ENCODE results near the gene KCNAB2.

KCNAB2 gene

DNA sequence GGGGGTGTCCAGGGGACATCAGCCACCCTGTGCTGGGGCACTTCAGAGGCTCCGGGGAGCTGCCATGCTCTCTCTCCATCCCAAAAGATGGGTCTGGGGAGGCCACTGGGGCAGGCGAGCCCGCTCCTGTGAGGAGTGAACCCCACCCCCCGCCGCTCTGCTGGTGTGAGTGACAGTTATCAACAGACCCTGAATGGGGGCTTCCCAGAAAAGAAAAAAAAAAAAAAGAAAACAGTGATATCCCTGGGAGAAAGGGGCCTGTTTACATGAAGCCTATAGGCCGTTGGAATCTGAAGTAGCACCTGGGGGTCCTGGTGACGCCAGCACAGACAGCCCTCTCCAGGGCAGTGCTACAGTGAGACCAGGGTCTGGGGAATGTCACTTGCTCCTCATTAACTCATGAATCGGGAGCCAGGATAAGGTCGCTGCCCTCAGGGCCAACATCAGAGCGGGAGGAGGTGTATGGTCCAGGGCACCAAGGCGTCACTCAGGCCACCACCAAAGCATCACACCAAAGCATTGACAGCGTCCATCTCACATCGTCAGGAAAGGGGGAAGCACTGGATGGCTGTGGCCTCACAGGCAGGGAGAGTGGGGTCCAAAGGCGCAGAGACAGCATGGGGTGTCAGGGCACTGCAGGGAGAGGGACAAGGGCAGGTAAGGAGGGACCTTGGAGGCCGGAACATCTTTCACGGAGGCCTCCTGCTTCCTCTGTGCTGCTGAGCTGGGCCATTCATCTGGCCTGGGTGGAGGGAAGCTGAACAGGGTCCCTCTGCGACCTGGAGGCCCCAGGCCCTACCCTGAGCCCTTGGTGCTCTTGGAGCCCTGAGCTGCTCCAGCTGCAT lies 45.0 kb upstream of the KCNAB2 start:
- no peaks in the 10 kb centered on the region for H3K27me3 ChIP-seq (ENCODE audit: insufficient read depth, insufficient read length)
- H3K4me1 ChIP-seq (ENCODE audit: insufficient read depth, insufficient read length) = peaks cover 6% of the 10 kb centered on the region
- no peaks in the 10 kb centered on the region for H3K36me3 ChIP-seq (ENCODE audit: insufficient read depth, insufficient read length, low read length)
- DNase-seq (ENCODE audit: low read depth, low spot score) = no peak
- H3K9me3 ChIP-seq (ENCODE audit: insufficient read depth, low read length) = no peaks in the 10 kb centered on the region
- TF ChIP-seq ZNF274 (IDR thresholded peaks at IDR 0.05; ENCODE audit: low read depth, low read length) = no peak
- TF ChIP-seq SUZ12 (IDR thresholded peaks at IDR 0.05; ENCODE audit: extremely low read depth, insufficient read depth, insufficient read length) = no peak
- no peak for TF ChIP-seq YY1 (IDR thresholded peaks at IDR 0.05; ENCODE audit: insufficient read depth, insufficient read length)
- no peak overlapping the region for H3K9ac ChIP-seq (ENCODE audit: insufficient read length, low read depth)
- H3K4me3 ChIP-seq (ENCODE audit: insufficient read length, low read depth) = no peak overlapping the region

DNA sequence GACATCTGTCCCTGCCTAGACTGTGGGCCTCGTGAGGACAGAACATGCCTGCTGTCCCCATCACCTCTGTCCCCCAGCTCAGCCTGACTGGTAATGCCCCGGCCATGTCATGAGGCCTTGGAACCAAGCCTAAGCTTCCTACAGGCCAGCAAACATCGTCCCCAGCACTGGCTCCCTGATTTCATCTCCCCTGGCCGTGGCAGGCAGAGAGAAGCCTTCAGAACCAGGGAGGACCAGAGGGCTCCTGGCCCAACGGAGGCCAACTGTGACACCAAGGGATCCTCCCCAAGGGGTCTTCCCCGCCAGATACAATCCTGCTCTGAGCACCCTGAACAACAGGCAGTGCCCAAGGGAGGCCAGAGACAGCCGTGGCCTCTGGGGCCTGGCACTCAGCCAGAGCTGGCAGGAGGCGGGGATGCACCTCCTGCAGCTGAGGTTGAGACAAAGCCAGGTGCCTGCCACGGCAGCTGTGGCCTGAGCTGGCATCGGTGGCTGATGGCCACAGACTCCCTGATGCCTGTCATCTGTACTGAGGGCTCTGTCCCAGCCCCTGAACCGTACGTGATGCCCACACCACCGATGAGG lies 43.6 kb upstream of the KCNAB2 start:
- Histone ChIP-seq H3K4me1 (ENCODE audit: insufficient read depth, insufficient read length) (peaks cover 6% of the 10 kb centered on the region), H3K4me3 (ENCODE audit: insufficient read length, low read depth) (no peak overlapping the region), H3K9me3 (ENCODE audit: insufficient read depth, low read length) (no peaks in the 10 kb centered on the region), H3K36me3 (ENCODE audit: insufficient read depth, insufficient read length, low read length) (no peaks in the 10 kb centered on the region), H3K9ac (ENCODE audit: insufficient read length, low read depth) (no peak overlapping the region), H3K27me3 (ENCODE audit: insufficient read depth, insufficient read length) (no peaks in the 10 kb centered on the region)
- DNase-seq (ENCODE audit: low read depth, low spot score) = no peak
- TF ChIP-seq SUZ12 (IDR thresholded peaks at IDR 0.05; ENCODE audit: extremely low read depth, insufficient read depth, insufficient read length) = no peak
- no peak for TF ChIP-seq ZNF274 (IDR thresholded peaks at IDR 0.05; ENCODE audit: low read depth, low read length)
- no peak for TF ChIP-seq YY1 (IDR thresholded peaks at IDR 0.05; ENCODE audit: insufficient read depth, insufficient read length)

DNA sequence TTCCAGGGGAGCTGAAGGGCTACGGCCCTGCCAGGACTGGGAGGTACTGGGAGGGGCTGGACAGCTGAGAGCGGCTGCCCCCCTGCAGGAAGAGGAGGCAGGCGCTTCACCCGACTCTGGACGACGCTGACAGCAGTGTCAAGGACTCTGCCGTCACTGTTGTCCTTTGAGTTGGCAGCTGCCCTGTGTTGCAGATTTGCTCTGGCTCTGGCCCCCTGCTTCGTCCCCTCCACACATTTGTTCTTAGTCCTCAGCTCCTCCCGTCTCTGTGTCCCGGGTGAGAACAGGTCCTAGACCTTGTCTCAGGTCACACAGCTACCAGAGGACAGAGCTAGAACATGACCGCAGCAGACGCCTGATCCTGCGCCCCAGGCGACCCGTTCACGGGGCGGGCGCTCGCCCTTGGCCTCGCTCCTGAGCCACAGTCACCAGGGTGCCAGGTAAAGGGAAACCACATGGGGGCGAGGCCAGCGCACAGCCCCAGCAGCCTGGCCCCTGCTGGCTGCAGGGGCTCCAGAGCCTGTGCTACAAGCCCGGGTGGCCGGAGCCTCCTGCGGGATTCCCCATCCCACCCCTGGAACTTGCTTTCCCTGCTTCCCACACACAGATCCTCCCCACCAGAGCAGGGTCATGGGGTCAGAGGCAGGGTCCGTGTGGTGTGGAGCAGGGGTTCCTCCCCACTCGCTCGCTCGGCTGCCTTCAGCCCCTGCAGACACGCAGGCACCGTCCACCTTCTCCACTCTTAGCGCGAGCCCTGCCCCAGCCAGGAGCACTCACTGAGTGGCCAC lies 42.8 kb upstream of the KCNAB2 start:
- Histone ChIP-seq H3K9me3 (ENCODE audit: insufficient read depth, low read length) (no peaks in the 10 kb centered on the region), H3K4me3 (ENCODE audit: insufficient read length, low read depth) (no peak overlapping the region), H3K9ac (ENCODE audit: insufficient read length, low read depth) (no peak overlapping the region), H3K27me3 (ENCODE audit: insufficient read depth, insufficient read length) (no peaks in the 10 kb centered on the region), H3K4me1 (ENCODE audit: insufficient read depth, insufficient read length) (peaks cover 6% of the 10 kb centered on the region), H3K36me3 (ENCODE audit: insufficient read depth, insufficient read length, low read length) (no peaks in the 10 kb centered on the region)
- TF ChIP-seq YY1 (IDR thresholded peaks at IDR 0.05; ENCODE audit: insufficient read depth, insufficient read length) (no peak), ZNF274 (IDR thresholded peaks at IDR 0.05; ENCODE audit: low read depth, low read length) (no peak), SUZ12 (IDR thresholded peaks at IDR 0.05; ENCODE audit: extremely low read depth, insufficient read depth, insufficient read length) (no peak)
- no peak for DNase-seq (ENCODE audit: low read depth, low spot score)

DNA sequence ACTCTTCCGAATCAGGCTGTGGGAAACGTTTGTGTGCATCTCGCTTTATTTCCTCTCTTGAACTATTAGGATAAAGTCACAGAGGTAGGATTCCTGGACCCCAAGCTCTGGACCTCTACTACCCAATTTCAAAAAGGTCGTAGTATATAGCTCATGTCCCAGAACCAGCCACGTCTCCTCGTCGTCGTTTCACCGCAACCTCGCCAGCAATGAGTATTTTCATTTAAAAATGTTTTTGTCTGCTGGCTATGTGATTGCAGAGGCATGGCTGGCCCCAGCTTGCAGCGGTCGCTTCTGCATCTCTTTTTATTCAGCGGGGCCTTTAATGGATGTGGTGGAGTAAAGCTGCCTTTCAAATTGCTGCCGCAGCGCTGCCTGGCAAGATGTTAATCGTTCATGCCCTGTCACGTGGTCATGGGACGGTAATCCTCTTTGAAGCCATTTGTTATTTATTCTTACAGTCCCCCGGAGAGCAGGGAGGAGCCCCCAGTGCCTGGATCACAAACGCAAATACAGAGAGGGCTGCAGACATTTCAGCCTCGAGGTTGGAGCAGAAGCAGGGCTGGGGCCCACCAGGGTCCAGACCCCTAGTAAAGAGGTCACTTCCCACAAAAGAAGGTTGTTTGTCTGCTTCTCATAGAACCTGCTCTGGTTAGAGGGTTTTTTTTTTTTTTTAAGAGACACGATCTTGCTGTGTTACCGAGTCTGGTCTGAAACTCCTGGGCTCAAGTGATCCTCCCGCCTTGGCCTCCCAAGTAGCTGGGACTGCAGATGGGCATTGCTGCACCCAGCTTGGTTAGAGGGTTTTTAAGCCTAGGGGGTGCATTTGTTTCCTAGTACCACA lies 41.9 kb upstream of the KCNAB2 start:
- peaks cover 6% of the 10 kb centered on the region for H3K4me1 ChIP-seq (ENCODE audit: insufficient read depth, insufficient read length)
- no peak overlapping the region for H3K4me3 ChIP-seq (ENCODE audit: insufficient read length, low read depth)
- DNase-seq (ENCODE audit: low read depth, low spot score) = no peak
- TF ChIP-seq YY1 (IDR thresholded peaks at IDR 0.05; ENCODE audit: insufficient read depth, insufficient read length) (no peak), ZNF274 (IDR thresholded peaks at IDR 0.05; ENCODE audit: low read depth, low read length) (no peak), SUZ12 (IDR thresholded peaks at IDR 0.05; ENCODE audit: extremely low read depth, insufficient read depth, insufficient read length) (no peak)
- H3K27me3 ChIP-seq (ENCODE audit: insufficient read depth, insufficient read length) = no peaks in the 10 kb centered on the region
- no peak overlapping the region for H3K9ac ChIP-seq (ENCODE audit: insufficient read length, low read depth)
- H3K9me3 ChIP-seq (ENCODE audit: insufficient read depth, low read length) = no peaks in the 10 kb centered on the region
- no peaks in the 10 kb centered on the region for H3K36me3 ChIP-seq (ENCODE audit: insufficient read depth, insufficient read length, low read length)

DNA sequence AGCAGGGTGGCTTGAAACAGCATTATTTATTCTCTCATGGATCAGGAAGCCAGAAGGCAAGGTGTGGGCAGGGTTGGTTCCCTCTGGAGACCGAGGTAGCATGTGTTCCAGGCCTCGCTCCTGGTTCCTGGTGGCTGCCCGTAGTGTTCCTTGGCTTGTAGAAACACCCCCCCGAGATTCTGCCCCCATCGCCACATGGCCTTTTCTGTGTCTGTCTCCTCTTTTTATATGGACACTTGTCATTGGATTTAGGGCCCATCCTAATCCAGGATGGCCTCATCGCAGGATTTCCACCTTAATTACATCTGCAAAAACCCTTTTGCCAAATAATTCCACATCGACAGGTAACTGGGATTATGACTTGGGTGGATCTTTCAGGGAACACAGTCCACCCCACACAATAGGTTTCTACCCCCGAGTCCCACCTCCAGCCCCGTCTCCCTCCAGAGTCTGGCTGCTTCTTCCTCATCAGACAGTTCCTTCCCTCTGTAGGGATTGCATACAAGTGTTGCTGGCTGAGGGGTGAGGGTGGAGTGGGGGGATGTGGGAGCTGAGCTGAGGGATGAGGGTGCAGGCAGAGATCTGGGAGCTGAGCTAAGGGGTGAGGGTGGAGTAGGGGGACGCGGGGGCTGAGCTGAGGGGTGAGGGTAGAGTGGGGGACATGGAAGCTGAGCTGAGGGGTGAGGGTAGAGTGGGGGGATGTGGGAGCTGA lies 41.1 kb upstream of the KCNAB2 start:
- Histone ChIP-seq H3K27me3 (ENCODE audit: insufficient read depth, insufficient read length) (no peaks in the 10 kb centered on the region), H3K4me3 (ENCODE audit: insufficient read length, low read depth) (no peak overlapping the region), H3K4me1 (ENCODE audit: insufficient read depth, insufficient read length) (peaks cover 6% of the 10 kb centered on the region), H3K9me3 (ENCODE audit: insufficient read depth, low read length) (no peaks in the 10 kb centered on the region), H3K36me3 (ENCODE audit: insufficient read depth, insufficient read length, low read length) (no peaks in the 10 kb centered on the region), H3K9ac (ENCODE audit: insufficient read length, low read depth) (no peak overlapping the region)
- no peak for TF ChIP-seq ZNF274 (IDR thresholded peaks at IDR 0.05; ENCODE audit: low read depth, low read length)
- no peak for TF ChIP-seq SUZ12 (IDR thresholded peaks at IDR 0.05; ENCODE audit: extremely low read depth, insufficient read depth, insufficient read length)
- TF ChIP-seq YY1 (IDR thresholded peaks at IDR 0.05; ENCODE audit: insufficient read depth, insufficient read length) = no peak
- DNase-seq (ENCODE audit: low read depth, low spot score) = no peak

DNA sequence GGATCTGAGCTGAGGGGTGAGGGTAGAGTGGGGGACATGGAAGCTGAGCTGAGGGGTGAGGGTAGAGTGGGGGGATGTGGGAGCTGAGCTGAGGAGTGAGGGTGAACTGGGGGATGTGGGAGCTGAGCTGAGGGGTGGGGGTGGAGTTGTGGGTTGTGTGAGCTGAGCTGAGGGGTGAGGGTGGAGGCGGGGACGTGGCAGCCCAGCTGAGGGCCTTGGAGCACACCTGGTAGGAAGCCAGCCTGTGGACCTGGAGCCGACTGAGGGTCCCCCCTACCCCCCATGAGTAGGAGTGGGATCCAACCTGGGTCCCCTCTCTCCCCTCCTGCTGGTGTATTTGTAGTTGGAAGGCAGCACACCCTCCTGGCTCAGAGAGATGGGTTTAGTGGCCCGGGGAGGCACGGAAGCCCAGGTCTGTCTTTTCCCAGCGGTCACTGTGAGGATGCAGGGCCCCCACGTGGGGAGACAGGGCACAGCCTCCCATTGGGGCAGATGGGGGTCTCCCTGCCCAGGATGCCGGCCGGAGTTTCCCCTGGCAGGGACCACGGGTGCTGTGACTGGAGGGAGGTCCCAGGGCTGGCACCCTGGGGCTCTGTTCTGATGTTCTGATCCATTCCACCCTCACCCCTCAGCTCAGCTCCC lies 40.3 kb upstream of the KCNAB2 start:
- H3K4me3 ChIP-seq (ENCODE audit: insufficient read length, low read depth) = no peak overlapping the region
- H3K27me3 ChIP-seq (ENCODE audit: insufficient read depth, insufficient read length) = no peaks in the 10 kb centered on the region
- TF ChIP-seq YY1 (IDR thresholded peaks at IDR 0.05; ENCODE audit: insufficient read depth, insufficient read length) = no peak
- TF ChIP-seq SUZ12 (IDR thresholded peaks at IDR 0.05; ENCODE audit: extremely low read depth, insufficient read depth, insufficient read length) = no peak
- no peak for TF ChIP-seq ZNF274 (IDR thresholded peaks at IDR 0.05; ENCODE audit: low read depth, low read length)
- H3K4me1 ChIP-seq (ENCODE audit: insufficient read depth, insufficient read length) = peaks cover 3% of the 10 kb centered on the region
- H3K9ac ChIP-seq (ENCODE audit: insufficient read length, low read depth) = no peak overlapping the region
- H3K36me3 ChIP-seq (ENCODE audit: insufficient read depth, insufficient read length, low read length) = no peaks in the 10 kb centered on the region
- no peak for DNase-seq (ENCODE audit: low read depth, low spot score)
- no peaks in the 10 kb centered on the region for H3K9me3 ChIP-seq (ENCODE audit: insufficient read depth, low read length)
